HG03354 (cell line): ENCODE results near the gene HELZ2.
"Not testable (repeated sequence)": the region's sequence is repeated elsewhere in the genome, so short reads cannot be mapped to it uniquely, and the experiment has no call there.

Source experiments
- ATAC-seq: cut with Tn5 transposase; IDR thresholded peaks from one replicate; pipeline ENCODE4 v1.9.1; 2021; ENCODE audit warnings: mild to moderate bottlenecking; ENCODE audit not compliant: unreplicated experiment, poor library complexity, severe bottlenecking

The HELZ2 gene

GRCh38 chr20:63585616-63586565, 11.9 kb upstream of the HELZ2 start:
- no peak for ATAC-seq

DNA sequence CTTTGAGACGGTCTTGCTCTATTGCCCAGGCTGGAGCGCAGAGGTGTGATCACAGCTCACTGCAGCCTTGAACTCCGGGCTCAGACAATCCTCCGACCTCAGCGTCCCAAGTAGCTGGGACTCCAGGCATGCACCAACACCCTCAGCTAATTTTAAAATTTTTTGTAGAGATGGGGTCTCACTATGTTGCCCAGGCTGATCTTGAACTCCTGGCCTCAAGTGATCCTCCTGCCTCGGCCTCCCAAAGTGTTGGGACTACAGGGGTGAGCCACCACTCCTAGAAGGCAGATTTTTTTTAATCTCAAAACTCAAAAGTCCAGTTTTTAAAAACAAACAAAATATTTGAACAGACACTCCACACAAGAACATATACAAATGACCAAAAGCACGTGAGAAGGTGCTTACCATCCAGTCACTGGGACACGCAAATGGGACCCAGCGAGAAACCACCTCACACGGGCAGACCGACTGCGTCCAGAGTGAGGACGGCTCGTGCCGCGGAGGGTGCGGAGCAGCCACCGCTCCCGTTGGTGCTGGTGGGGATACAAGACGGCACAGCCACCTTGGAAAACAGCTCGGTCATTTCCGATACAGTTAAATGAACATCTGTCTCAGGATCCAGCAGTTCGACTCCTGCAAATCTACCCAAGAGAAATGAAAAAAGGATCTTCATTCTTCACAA, 8.5 kb upstream of the HELZ2 start:
- no peak for ATAC-seq

GRCh38 chr20:63580796-63581461, 6.9 kb upstream of the HELZ2 start:
- ATAC-seq = no peak

DNA sequence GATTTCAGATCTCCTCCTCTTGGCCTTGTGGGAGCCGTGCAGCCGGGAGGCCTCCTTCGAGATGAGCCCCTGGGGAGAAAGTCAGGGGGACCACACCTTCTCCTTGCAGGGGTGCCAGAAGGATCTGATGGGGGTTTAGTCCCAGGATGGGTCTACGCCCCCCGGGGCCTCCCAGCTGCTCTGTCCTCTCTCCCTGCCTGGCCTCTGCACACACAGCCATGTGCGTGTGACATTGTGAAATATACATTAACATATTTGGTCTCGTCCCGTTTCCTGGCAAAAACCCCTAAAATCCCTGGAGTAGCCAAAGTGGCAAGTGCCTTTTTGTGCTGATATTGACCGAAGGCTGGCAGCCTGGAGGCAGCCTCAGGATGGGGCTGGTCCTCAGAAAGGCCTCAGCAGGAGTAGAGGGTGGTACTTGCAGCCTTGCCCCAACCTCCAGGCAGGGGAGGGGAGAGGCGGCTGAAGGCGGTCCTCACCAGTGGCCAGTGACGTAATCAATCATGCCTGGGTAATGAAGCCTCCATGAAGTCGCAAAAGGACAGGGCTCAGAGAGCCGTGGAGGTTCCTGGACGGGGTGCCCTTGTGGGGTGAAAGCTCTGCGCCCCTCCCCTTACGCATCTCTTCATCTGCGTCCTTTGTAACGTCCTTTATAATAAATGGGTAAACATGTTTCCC, 5.1 kb upstream of the HELZ2 start:
- no peak for ATAC-seq

DNA sequence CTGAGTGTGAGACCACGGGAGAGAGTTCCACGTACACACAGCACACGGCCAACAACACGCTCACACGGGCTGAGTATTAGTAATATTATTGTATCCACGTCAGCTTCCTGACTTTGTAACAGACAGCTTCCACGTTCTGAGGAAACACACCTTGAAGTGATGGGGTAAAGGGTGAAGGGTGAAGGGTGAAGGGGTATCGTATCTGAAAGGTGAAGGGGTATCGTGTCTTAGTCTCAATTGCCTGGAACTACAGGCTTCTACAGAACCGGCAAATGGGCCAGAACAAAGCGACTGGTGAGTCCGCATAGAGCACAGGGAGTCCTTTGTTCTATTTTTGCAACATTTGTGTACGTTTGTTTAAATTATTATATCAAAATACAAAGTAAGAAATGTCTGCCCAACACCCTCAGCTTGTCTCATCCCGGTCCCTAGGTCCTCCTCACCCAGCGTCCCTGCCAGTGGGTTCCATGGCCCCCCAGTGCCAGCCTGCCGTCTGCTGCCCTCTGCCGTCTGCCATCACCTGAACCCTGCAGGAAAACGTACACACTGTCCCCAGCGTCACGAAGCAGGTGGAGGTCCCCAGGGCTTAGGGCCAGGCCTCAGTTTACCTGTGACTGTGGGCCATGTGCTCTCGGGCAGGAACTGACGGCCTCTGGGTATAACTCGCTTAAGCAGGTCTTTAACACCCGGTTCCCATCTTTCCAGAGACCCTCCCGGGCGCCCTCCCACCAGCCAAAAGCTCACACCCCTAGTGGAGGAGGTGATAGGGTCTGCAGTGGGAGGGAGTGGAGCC, 4.4 kb upstream of the HELZ2 start:
- ATAC-seq = no peak

- no peak for ATAC-seq
Observed at GRCh38 chr20:63577317-63577894, 3.4 kb upstream of the HELZ2 start.

GRCh38 chr20:63576311-63576710, 2.3 kb upstream of the HELZ2 start:
- ATAC-seq = no peak

GRCh38 chr20:63574829-63575743, 1.0 kb upstream of the HELZ2 start:
- ATAC-seq = no peak

DNA sequence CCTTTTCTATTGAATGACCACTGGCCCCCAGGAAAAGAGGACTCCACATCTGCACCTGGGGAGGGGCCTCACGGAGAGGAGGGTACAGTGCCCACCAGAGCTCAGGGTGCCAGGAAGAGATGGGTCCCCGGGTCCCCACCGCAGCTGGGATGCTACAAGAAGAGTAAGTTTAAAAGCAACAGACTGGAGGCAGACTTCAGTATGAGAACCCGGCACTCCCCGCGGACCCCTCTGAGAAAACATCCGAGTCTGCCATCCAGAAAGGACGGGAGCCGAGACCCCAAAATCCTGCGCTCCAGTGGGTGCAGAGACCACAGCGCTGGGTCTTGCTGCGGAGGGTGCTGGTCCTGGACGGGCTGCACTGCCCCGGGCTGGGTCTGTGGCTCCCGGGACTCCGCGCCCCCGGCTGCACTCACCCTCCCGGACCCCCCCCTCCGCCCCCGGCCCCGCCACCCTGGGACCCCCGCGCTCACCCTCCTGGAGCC, 350 bp downstream of the HELZ2 start:
- no peak for ATAC-seq

- no peak for ATAC-seq
Observed at GRCh38 chr20:63572788-63573646, 1.0 kb downstream of the HELZ2 start.

DNA sequence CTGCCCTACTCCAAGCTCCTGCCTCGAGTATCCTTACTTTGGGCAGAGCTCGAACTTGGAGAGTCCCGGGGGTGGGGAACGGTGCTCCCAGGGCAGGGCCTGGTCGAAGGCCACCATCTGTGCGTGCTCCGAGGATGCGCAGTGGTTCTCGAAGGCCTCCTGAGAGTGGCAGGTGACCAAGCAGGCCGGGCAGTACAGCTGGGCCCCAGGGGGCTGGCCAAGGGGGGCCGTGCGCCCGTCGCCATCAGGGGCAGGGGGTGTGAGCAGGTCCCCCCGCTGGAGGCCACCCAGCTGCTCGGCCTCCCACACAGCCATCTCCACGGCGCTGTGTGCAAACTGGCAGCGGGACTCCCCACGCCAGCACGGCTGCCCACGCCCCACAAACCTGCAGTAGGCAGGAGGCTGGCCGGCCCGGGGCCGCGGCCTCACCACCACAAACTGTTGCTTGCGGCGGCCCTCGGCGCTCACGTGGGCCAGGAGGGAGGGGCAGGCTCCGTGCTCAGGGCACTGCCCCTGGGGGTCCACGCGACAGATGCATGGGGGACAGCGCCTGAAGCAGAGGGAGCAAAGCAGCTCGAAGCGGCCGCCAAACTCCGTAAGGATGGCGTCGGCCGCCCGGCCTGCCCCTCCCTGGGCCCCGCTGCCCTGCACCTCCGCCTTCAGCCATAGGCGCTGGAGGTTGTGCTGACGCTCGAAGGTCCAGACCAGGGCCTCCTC, 1.8 kb downstream of the HELZ2 start:
- ATAC-seq = no peak

DNA sequence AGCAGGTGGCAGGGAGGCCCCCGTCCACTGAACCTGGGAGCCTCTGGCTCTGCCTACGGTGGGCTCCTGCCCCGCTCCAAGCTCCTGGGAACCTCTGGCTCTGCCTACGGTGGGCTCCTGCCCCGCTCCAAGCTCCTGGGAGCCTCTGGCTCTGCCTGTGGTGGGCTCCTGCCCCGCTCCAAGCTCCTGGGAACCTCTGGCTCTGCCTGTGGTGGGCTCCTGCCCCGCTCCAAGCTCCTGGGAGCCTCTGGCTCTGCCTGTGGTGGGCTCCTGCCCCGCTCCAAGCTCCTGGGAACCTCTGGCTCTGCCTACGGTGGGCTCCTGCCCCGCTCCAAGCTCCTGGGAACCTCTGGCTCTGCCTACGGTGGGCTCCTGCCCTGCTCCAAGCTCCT, 3.0 kb downstream of the HELZ2 start:
- not testable (repeated sequence) for ATAC-seq

- ATAC-seq = no peak
Observed at GRCh38 chr20:63570281-63571086, 3.6 kb downstream of the HELZ2 start.

- no peak for ATAC-seq
Observed at GRCh38 chr20:63568986-63569949, 4.8 kb downstream of the HELZ2 start.
